Measurements from ENCODE around the gene KHDRBS2. TPM values are rescaled to one million over a fixed set of nuclear protein-coding genes. Genes with fewer than 3 reads are reported as not detected.

KHDRBS2 gene
- total and polyA plus RNA-seq, 2 of the 4 experiments (the other 2 are of a cell fraction): not detected

DNA sequence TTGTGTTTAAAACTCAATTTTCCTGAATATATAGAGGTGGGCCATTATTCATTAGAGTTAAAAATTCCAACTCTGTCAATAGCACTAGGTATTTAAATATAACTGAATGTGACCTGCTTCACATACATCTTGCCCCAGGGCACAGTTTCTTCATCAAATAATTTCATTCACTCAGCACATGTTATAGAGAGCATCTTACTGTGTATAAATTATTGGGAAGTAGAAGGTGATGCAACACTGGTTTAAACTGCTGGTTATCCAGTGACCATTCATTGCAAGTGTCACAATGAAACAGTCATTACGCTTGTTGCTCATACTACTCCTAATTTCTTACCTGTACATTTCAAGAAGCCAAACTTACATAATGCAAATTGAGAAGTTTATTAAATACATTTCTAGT is 93.4 kb downstream of the KHDRBS2 start:
- H3K18ac ChIP-seq (ENCODE audit: low read depth, low read length): no peak overlapping the region
- dilution Hi-C loops (cut with HindIII; ENCODE audit: low sequenced_read_pairs, unreplicated experiment): no loop called here
- H4K5ac ChIP-seq (ENCODE audit: low read depth, low read length): no peak overlapping the region
- no peaks in the 10 kb centered on the region for H3K36me3 ChIP-seq (ENCODE audit: control insufficient read depth, insufficient read depth, low read length)
- no peak overlapping the region for H3K14ac ChIP-seq (replicated peaks; ENCODE audit: low read depth, low read length)
- no peak overlapping the region for H2AK9ac ChIP-seq (replicated peaks; ENCODE audit: low read depth, low read length, poor library complexity)
- BruUV-seq (replicated peaks): no TSS peak
- no peak for DNase-seq
- in situ Hi-C loops (cut with MboI; ENCODE audit: low sequenced_read_pairs): no loop called here
- intact Hi-C loops (cut with micrococcal nuclease): no loop called here
- ChIA-PET CTCF (no interaction called here), POLR2A (ENCODE audit: unreplicated experiment) (no interaction called here)
- no peak overlapping the region for H2AK5ac ChIP-seq (ENCODE audit: low read depth, low read length)
- no peak overlapping the region for H3K27ac ChIP-seq (ENCODE audit: insufficient read depth, low read length)
- H3K23ac ChIP-seq (ENCODE audit: low read depth, low read length): no peak overlapping the region
- H4K20me1 ChIP-seq (ENCODE audit: insufficient read depth, low read length): no peaks in the 10 kb centered on the region
- no CpG with 5 or more reads among the region's 1 CpG for WGBS, 2 experiments (ENCODE audit: extremely low coverage in 2 of 2, insufficient read length in 1 of 2)
- H2BK120ac ChIP-seq (ENCODE audit: low read depth, low read length): no peak overlapping the region
- TF ChIP-seq MXI1 (IDR thresholded peaks at IDR 0.05; ENCODE audit: borderline replicate concordance, low read depth, low read length): no peak
- no peak for TF ChIP-seq POLR2A (IDR thresholded peaks at IDR 0.05; ENCODE audit: low read depth, low read length)
- TF ChIP-seq USF2 (IDR thresholded peaks at IDR 0.05; ENCODE audit: low read depth, low read length): no peak
- TF ChIP-seq RFX5 (IDR thresholded peaks at IDR 0.05; ENCODE audit: low read depth, low read length): no peak
- no peak for TF ChIP-seq FOS (IDR thresholded peaks at IDR 0.05; ENCODE audit: low read depth, low read length)
- TF ChIP-seq RCOR1 (IDR thresholded peaks at IDR 0.05; ENCODE audit: insufficient replicate concordance, low read length): no peak
- no peak for TF ChIP-seq BHLHE40 (IDR thresholded peaks at IDR 0.05; ENCODE audit: low read depth, low read length)
- TF ChIP-seq MAFK (IDR thresholded peaks at IDR 0.05; ENCODE audit: low read depth, low read length): no peak
- TF ChIP-seq CHD1 (IDR thresholded peaks at IDR 0.05; ENCODE audit: low read depth, low read length): no peak
- TF ChIP-seq NFE2L2 (IDR thresholded peaks at IDR 0.05; ENCODE audit: low read depth, low read length): no peak
- TF ChIP-seq SMC3 (IDR thresholded peaks at IDR 0.05; ENCODE audit: low read depth, low read length): no peak
- TF ChIP-seq MAZ (IDR thresholded peaks at IDR 0.05; ENCODE audit: borderline replicate concordance, low read depth, low read length): no peak
- no peak overlapping the region for H2AFZ ChIP-seq (replicated peaks; ENCODE audit: low read length, poor library complexity)
- no peak overlapping the region for H3K56ac ChIP-seq (ENCODE audit: extremely low read depth, insufficient read depth, low read length)
- H2BK5ac ChIP-seq (ENCODE audit: low read depth, low read length, poor library complexity, severe bottlenecking): no peak overlapping the region
- no peaks in the 10 kb centered on the region for H3K4me1 ChIP-seq (ENCODE audit: control insufficient read depth, insufficient read depth, low read length)
- no peaks in the 10 kb centered on the region; the same call in 1 of the 2 replicates for H3K9me3 ChIP-seq (ENCODE audit: control insufficient read depth, insufficient read depth, low read length)
- H2BK15ac ChIP-seq (ENCODE audit: low read depth, low read length): no peak overlapping the region
- H3K27me3 ChIP-seq (ENCODE audit: control insufficient read depth, insufficient read depth, low read length): no peaks in the 10 kb centered on the region
- no peak for ATAC-seq (ENCODE audit: low read depth)
- no peak overlapping the region for H3K4ac ChIP-seq (ENCODE audit: low read depth, low read length)
- H3K9me1 ChIP-seq (ENCODE audit: insufficient read depth, low read length): no peaks in the 10 kb centered on the region
- H3K4me3 ChIP-seq (ENCODE audit: insufficient read depth, low read depth, low read length): no peak overlapping the region
- H3K79me1 ChIP-seq (ENCODE audit: low read depth in 1 of 2, low read length in 2 of 2): no peaks in the 10 kb centered on the region
- no peak overlapping the region for H2BK20ac ChIP-seq (ENCODE audit: low read depth, low read length)
- no peak overlapping the region for H4K8ac ChIP-seq (ENCODE audit: low read depth in 2 of 2, low read length in 2 of 2)
- H4K91ac ChIP-seq (ENCODE audit: insufficient read depth, low read depth, low read length): no peak overlapping the region
- no peak overlapping the region for H3K9ac ChIP-seq (ENCODE audit: low read depth, low read length)
- H3K4me2 ChIP-seq (ENCODE audit: low read depth, low read length): no peak overlapping the region

All from IMR-90 (cell line).